DND-41 (cell line): Measurements from ENCODE around the gene KCNB1.

Source experiments
- CTCF ChIP-seq: IDR thresholded peaks from 2 replicates; pipeline ENCODE4 v1.5.1; 2012; ENCODE audit warnings: borderline replicate concordance, low read length, moderate library complexity, mild to moderate bottlenecking; ENCODE audit not compliant: poor library complexity, severe bottlenecking; ENCODE audit errors: extremely low read depth
- EZH2 ChIP-seq: IDR thresholded peaks from 3 replicates; pipeline ENCODE4 v1.6.1; 2012; ENCODE audit warnings: borderline replicate concordance, low read depth, mild to moderate bottlenecking, moderate library complexity, low read length, inconsistent platforms; ENCODE audit not compliant: severe bottlenecking

GRCh38 chr20:49497398-49497669 lies 14.9 kb upstream of the KCNB1 start:
- TF ChIP-seq CTCF (no peak), EZH2 (no peak)
